Smooth muscle cell (in vitro differentiated cells): Measurements from ENCODE around the gene CSPG5. TPM values are rescaled to one million over a fixed set of nuclear protein-coding genes. Genes with fewer than 3 reads are reported as not detected.

Experiments
- DNase-seq: peaks from one replicate; lab custom pipeline; 2025; ENCODE audit not compliant: unreplicated experiment; lab: John Stamatoyannopoulos, UW
- H2AFZ ChIP-seq: fragments of 200-600 bp; sonication (generic); 2 replicates; pipeline ENCODE4 v1.6.0; 2016; ENCODE audit warnings: antibody characterized with exemption, low read depth, mild to moderate bottlenecking
- H3F3A ChIP-seq: fragments of 200-600 bp; sonication (generic); 2 replicates; pipeline ENCODE4 v1.6.0; 2017; ENCODE audit warnings: antibody characterized with exemption, low read depth
- H3K27ac ChIP-seq: fragments of 200-600 bp; sonication (generic); 2 replicates; pipeline ENCODE4 v1.5.1; 2016; ENCODE audit warnings: low read depth, mild to moderate bottlenecking
- H3K27me3 ChIP-seq: fragments of 200-600 bp; sonication (generic); 2 replicates; pipeline ENCODE4 v1.6.1; 2016; ENCODE audit warnings: low read depth, mild to moderate bottlenecking
- H3K36me3 ChIP-seq: fragments of 200-600 bp; sonication (generic); 2 replicates; pipeline ENCODE4 v1.5.1; 2016; ENCODE audit warnings: low read depth
- H3K4me1 ChIP-seq: fragments of 200-600 bp; sonication (generic); 2 replicates; pipeline ENCODE4 v1.5.1; 2016; ENCODE audit warnings: low read depth
- H3K4me2 ChIP-seq: fragments of 200-600 bp; sonication (generic); 2 replicates; pipeline ENCODE4 v1.6.0; 2016; ENCODE audit warnings: mild to moderate bottlenecking
- H3K4me3 ChIP-seq: fragments of 200-600 bp; sonication (generic); 2 replicates; pipeline ENCODE4 v1.5.1; 2016; ENCODE audit warnings: mild to moderate bottlenecking
- H3K79me2 ChIP-seq: fragments of 200-600 bp; sonication (generic); 2 replicates; pipeline ENCODE4 v1.6.0; 2016; ENCODE audit warnings: low read depth, mild to moderate bottlenecking
- H3K9ac ChIP-seq: fragments of 200-600 bp; sonication (generic); 2 replicates; pipeline ENCODE4 v1.6.0; 2016; ENCODE audit warnings: low read depth
- H3K9me3 ChIP-seq: fragments of 200-600 bp; sonication (generic); replicated peaks from 2 replicates; pipeline ENCODE4 v1.5.1; 2016; ENCODE audit warnings: low read depth
- H4K20me1 ChIP-seq: fragments of 200-600 bp; sonication (generic); 2 replicates; pipeline ENCODE4 v1.6.0; 2016; ENCODE audit warnings: low read depth
- WGBS: methylation state at CpG from one replicate; pipeline ENCODE4 v1.1.7; 2016; ENCODE audit warnings: low lambda C conversion rate; 5-methylcytosine and 5-hydroxymethylcytosine counted together
- polyA plus RNA-seq: library from polyadenylated mRNA; unstranded; fragments of >200 nt; fragmentation: Nextera tagmentation; extraction: Ambion mirVana; gene quantifications from 2 replicates; pipeline ENCODE4 v1.2.1, GENCODE V29; 2016
- total RNA-seq: library from RNA; depleted of rRNA; stranded (reverse); fragments of >200 nt; gene quantifications from 2 replicates; pipeline ENCODE4 v1.2.3, GENCODE V29; 2014
- TF ChIP-seq, protein P1 (sequence below): fragments of 200-600 bp; sonication (generic); IDR thresholded peaks from 2 replicates; pipeline ENCODE4 v1.5.1; 2017; ENCODE audit warnings: borderline replicate concordance, mild to moderate bottlenecking, antibody characterized with exemption; ENCODE audit not compliant: insufficient read depth, poor library complexity, severe bottlenecking

Gene CSPG5
- total and polyA plus RNA-seq, 2 experiments from 2014 or later = 0.35 to 1.3 TPM

DNA sequence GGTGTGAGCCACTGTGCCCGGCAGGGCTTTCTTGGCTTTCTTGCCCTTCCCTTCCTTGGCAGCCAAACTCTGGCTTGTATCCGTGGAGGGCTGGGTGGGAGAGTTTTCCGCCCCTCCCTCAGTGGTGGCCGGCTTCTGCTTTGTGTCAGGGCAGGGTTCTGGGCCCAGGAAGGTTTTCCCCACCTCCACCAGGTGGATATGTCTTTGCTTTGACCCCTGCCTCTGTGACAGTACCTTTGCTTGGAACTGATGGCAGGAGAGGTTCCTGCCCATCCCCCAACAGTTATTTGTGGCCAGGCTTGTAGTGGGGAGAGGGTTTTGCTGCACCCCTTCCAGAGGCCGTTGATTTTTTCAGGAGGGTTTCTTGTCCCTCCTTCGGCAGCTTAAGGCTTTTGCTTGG is 24.3 kb downstream of the CSPG5 start:
- Histone ChIP-seq H3K4me3 (no peak overlapping the region), H3K36me3 (no peaks in the 10 kb centered on the region), H3K9ac (no peak overlapping the region), H3K4me1 (no peaks in the 10 kb centered on the region), H3K4me2 (no peak overlapping the region), H2AFZ (no peak overlapping the region), H3K79me2 (no peaks in the 10 kb centered on the region), H3K27me3 (peaks cover 6% of the 10 kb centered on the region), H3K27ac (no peak overlapping the region), H3F3A (no peaks in the 10 kb centered on the region), H3K9me3 (no peaks in the 10 kb centered on the region), H4K20me1 (no peaks in the 10 kb centered on the region)
- DNase-seq = no peak
- WGBS = 83% methylated on average over 6 of the region's 6 CpGs
- TF ChIP-seq, protein P1, sequence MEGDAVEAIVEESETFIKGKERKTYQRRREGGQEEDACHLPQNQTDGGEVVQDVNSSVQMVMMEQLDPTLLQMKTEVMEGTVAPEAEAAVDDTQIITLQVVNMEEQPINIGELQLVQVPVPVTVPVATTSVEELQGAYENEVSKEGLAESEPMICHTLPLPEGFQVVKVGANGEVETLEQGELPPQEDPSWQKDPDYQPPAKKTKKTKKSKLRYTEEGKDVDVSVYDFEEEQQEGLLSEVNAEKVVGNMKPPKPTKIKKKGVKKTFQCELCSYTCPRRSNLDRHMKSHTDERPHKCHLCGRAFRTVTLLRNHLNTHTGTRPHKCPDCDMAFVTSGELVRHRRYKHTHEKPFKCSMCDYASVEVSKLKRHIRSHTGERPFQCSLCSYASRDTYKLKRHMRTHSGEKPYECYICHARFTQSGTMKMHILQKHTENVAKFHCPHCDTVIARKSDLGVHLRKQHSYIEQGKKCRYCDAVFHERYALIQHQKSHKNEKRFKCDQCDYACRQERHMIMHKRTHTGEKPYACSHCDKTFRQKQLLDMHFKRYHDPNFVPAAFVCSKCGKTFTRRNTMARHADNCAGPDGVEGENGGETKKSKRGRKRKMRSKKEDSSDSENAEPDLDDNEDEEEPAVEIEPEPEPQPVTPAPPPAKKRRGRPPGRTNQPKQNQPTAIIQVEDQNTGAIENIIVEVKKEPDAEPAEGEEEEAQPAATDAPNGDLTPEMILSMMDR = no peak

DNA sequence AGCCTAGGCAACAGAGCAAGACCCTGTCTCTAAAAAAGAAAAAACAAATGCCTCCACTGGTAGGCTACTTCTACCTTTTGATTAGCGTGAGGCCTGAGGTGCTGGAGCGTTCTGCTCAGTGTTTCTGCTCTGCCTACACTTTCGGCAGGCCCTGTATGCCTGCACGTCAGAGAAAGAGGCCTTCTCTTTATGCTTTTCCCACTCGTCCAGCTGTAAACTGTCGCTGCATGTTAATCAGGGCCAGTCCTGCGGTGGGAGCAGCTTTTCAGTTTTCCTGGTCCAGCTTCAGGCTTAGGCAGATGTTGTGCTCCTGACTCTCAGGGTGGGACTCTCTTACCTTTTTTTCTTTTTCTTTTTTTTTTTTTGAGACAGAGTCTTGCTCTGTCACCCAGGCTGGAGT is 25.3 kb downstream of the CSPG5 start:
- no peaks in the 10 kb centered on the region for H4K20me1 ChIP-seq
- no peaks in the 10 kb centered on the region for H3K4me1 ChIP-seq
- TF ChIP-seq, protein P1 = no peak
- no peak overlapping the region for H3K4me2 ChIP-seq
- H3K79me2 ChIP-seq = no peaks in the 10 kb centered on the region
- WGBS = 86% methylated on average over 7 of the region's 7 CpGs
- no peak overlapping the region for H3K4me3 ChIP-seq
- no peak overlapping the region for H3K27ac ChIP-seq
- DNase-seq = no peak
- no peak overlapping the region for H3K9ac ChIP-seq
- no peaks in the 10 kb centered on the region for H3K36me3 ChIP-seq
- H3K9me3 ChIP-seq = no peaks in the 10 kb centered on the region
- H2AFZ ChIP-seq = no peak overlapping the region
- H3F3A ChIP-seq = no peaks in the 10 kb centered on the region
- peaks cover 13% of the 10 kb centered on the region for H3K27me3 ChIP-seq

GRCh38 chr3:47542471-47543173 is 36.0 kb downstream of the CSPG5 start:
- no peak overlapping the region for H3K27ac ChIP-seq
- TF ChIP-seq, protein P1 = no peak
- no peak overlapping the region for H3K9ac ChIP-seq
- H3K36me3 ChIP-seq = no peaks in the 10 kb centered on the region
- H3K4me2 ChIP-seq = no peak overlapping the region
- H2AFZ ChIP-seq = no peak overlapping the region
- DNase-seq = no peak
- 73% methylated on average over 21 of the region's 21 CpGs for WGBS
- no peaks in the 10 kb centered on the region for H4K20me1 ChIP-seq
- H3K4me3 ChIP-seq = no peak overlapping the region
- no peaks in the 10 kb centered on the region for H3K9me3 ChIP-seq
- no peaks in the 10 kb centered on the region for H3K79me2 ChIP-seq
- no peaks in the 10 kb centered on the region for H3F3A ChIP-seq
- H3K4me1 ChIP-seq = no peaks in the 10 kb centered on the region
- no peaks in the 10 kb centered on the region for H3K27me3 ChIP-seq

GRCh38 chr3:47541583-47542108 is 37.0 kb downstream of the CSPG5 start:
- Histone ChIP-seq H3K4me2 (no peak overlapping the region), H3K9ac (no peak overlapping the region), H3K27me3 (no peaks in the 10 kb centered on the region), H3K36me3 (no peaks in the 10 kb centered on the region), H3K27ac (no peak overlapping the region), H3F3A (no peaks in the 10 kb centered on the region), H4K20me1 (no peaks in the 10 kb centered on the region), H3K4me1 (no peaks in the 10 kb centered on the region), H2AFZ (no peak overlapping the region), H3K4me3 (no peak overlapping the region), H3K79me2 (no peaks in the 10 kb centered on the region), H3K9me3 (no peaks in the 10 kb centered on the region)
- TF ChIP-seq, protein P1 = no peak
- 64% methylated on average over 6 of the region's 6 CpGs for WGBS
- DNase-seq = no peak
